ENCODE results near the gene C1orf146.

Gene C1orf146

DNA sequence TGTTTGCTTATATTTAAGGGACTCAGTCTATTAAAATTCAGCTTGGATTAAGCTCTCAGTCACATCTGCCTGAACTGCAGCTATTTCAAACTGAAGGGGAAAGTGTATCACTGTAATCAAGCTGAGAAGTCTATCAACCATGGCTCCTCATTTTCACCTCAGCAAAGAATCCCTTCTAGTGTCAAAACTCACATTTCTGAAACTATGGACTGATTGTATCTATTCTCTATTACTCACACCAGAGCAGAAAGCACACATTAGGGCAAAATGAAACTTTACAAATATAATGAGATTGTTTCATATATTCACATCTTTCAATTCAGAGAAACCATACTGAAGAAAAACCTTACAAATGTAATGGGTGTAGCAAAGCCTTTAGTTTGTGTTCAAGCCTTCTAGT lies 14.6 kb upstream of the C1orf146 start:
- H3K4me3 ChIP-seq (ENCODE audit: low read depth, low read length, poor library complexity, severe bottlenecking) = no peak overlapping the region
- no peak for TF ChIP-seq EZH2 (IDR thresholded peaks at IDR 0.05; ENCODE audit: borderline replicate concordance, low read length)
- TF ChIP-seq, protein P1, sequence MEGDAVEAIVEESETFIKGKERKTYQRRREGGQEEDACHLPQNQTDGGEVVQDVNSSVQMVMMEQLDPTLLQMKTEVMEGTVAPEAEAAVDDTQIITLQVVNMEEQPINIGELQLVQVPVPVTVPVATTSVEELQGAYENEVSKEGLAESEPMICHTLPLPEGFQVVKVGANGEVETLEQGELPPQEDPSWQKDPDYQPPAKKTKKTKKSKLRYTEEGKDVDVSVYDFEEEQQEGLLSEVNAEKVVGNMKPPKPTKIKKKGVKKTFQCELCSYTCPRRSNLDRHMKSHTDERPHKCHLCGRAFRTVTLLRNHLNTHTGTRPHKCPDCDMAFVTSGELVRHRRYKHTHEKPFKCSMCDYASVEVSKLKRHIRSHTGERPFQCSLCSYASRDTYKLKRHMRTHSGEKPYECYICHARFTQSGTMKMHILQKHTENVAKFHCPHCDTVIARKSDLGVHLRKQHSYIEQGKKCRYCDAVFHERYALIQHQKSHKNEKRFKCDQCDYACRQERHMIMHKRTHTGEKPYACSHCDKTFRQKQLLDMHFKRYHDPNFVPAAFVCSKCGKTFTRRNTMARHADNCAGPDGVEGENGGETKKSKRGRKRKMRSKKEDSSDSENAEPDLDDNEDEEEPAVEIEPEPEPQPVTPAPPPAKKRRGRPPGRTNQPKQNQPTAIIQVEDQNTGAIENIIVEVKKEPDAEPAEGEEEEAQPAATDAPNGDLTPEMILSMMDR (IDR thresholded peaks at IDR 0.05; ENCODE audit: low read length) = no peak
- H3K79me2 ChIP-seq (ENCODE audit: insufficient read depth, low read length) = no peaks in the 10 kb centered on the region
- no peaks in the 10 kb centered on the region for H3K36me3 ChIP-seq (ENCODE audit: insufficient read depth, low read length)
- no peaks in the 10 kb centered on the region for H3K27me3 ChIP-seq (ENCODE audit: insufficient read depth, low read length)
- no peak overlapping the region for H3K9ac ChIP-seq (ENCODE audit: low read length)
- no peaks in the 10 kb centered on the region for H3K9me2 ChIP-seq (ENCODE audit: low read depth, low read length)
- no peaks in the 10 kb centered on the region for H3F3A ChIP-seq (ENCODE audit: insufficient read depth, low read length)
- H3K27ac ChIP-seq (ENCODE audit: low read depth, low read length, poor library complexity, severe bottlenecking) = no peak overlapping the region
- H4K20me1 ChIP-seq (ENCODE audit: insufficient read depth, low read length) = no peaks in the 10 kb centered on the region
- no peak overlapping the region for H3K4me2 ChIP-seq (ENCODE audit: low read length)
- H3K4me1 ChIP-seq (ENCODE audit: insufficient read depth, low read length, severe bottlenecking) = peaks cover 6% of the 10 kb centered on the region
- H3K9me3 ChIP-seq (ENCODE audit: low read length) = 0 out of 2 replicates have a peak, but pooled peaks cover 3% of the 10 kb centered on the region
- H2AFZ ChIP-seq (ENCODE audit: low read length) = no peak overlapping the region

DNA sequence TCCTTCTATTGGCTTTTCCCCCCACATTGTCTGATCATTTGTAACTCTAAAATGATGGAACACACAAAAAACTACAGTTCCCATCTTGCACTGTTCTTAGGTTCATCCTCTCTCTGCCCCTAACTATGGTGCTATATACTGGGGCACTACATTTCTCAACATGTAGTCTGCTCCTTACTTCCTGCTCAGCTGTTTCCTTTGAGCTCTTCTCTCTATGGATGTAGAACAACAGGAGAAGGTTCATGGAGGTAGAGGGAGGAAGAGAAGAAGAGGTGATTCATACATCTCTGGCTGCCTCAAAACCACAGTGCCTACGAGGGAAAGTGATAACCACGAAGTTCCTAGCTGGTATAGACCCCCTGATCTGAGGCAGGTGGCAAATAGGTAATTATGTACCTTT lies 7.0 kb upstream of the C1orf146 start:
- H3K27ac ChIP-seq (ENCODE audit: low read depth, low read length, poor library complexity, severe bottlenecking) = no peak overlapping the region
- H3K36me3 ChIP-seq (ENCODE audit: insufficient read depth, low read length) = no peaks in the 10 kb centered on the region
- H3F3A ChIP-seq (ENCODE audit: insufficient read depth, low read length) = no peaks in the 10 kb centered on the region
- no peaks in the 10 kb centered on the region for H3K79me2 ChIP-seq (ENCODE audit: insufficient read depth, low read length)
- H3K4me3 ChIP-seq (ENCODE audit: low read depth, low read length, poor library complexity, severe bottlenecking) = no peak overlapping the region
- no peak overlapping the region for H3K9ac ChIP-seq (ENCODE audit: low read length)
- no peak overlapping the region for H3K4me2 ChIP-seq (ENCODE audit: low read length)
- H3K27me3 ChIP-seq (ENCODE audit: insufficient read depth, low read length) = no peaks in the 10 kb centered on the region
- H2AFZ ChIP-seq (ENCODE audit: low read length) = no peak overlapping the region
- no peaks in the 10 kb centered on the region for H3K9me2 ChIP-seq (ENCODE audit: low read depth, low read length)
- no peaks in the 10 kb centered on the region for H4K20me1 ChIP-seq (ENCODE audit: insufficient read depth, low read length)
- H3K4me1 ChIP-seq (ENCODE audit: insufficient read depth, low read length, severe bottlenecking) = no peaks in the 10 kb centered on the region
- TF ChIP-seq, protein P1 (IDR thresholded peaks at IDR 0.05; ENCODE audit: low read length) = no peak
- TF ChIP-seq EZH2 (IDR thresholded peaks at IDR 0.05; ENCODE audit: borderline replicate concordance, low read length) = no peak
- 0 out of 2 replicates have a peak, but pooled peaks cover 3% of the 10 kb centered on the region for H3K9me3 ChIP-seq (ENCODE audit: low read length)

DNA sequence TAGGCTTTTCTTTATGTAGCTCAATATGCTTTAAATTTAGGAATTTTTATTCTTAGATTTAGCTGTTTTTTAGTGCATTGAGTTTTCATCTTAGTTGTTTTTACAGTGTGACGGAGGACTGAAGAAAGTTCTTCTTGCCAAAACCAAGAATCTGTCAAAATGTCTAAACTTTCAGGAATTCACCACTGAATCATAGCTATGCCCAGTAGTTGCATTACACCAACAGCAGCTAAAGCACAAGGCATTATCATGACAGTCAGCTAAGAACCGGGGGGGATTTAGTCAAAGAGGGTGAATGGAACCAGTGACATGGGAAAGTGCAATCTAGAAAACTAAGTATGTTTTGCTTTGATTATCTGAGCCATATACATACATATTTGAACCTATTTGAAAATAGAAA lies 6.5 kb upstream of the C1orf146 start:
- Histone ChIP-seq H3K27ac (ENCODE audit: low read depth, low read length, poor library complexity, severe bottlenecking) (no peak overlapping the region), H3K4me3 (ENCODE audit: low read depth, low read length, poor library complexity, severe bottlenecking) (no peak overlapping the region), H3K27me3 (ENCODE audit: insufficient read depth, low read length) (no peaks in the 10 kb centered on the region), H2AFZ (ENCODE audit: low read length) (no peak overlapping the region), H3K9ac (ENCODE audit: low read length) (no peak overlapping the region), H3K36me3 (ENCODE audit: insufficient read depth, low read length) (no peaks in the 10 kb centered on the region), H3F3A (ENCODE audit: insufficient read depth, low read length) (no peaks in the 10 kb centered on the region), H4K20me1 (ENCODE audit: insufficient read depth, low read length) (no peaks in the 10 kb centered on the region), H3K9me2 (ENCODE audit: low read depth, low read length) (no peaks in the 10 kb centered on the region), H3K79me2 (ENCODE audit: insufficient read depth, low read length) (no peaks in the 10 kb centered on the region), H3K4me2 (ENCODE audit: low read length) (no peak overlapping the region), H3K4me1 (ENCODE audit: insufficient read depth, low read length, severe bottlenecking) (no peaks in the 10 kb centered on the region), H3K9me3 (ENCODE audit: low read length) (0 out of 2 replicates have a peak, but pooled peaks cover 2% of the 10 kb centered on the region)
- TF ChIP-seq EZH2 (IDR thresholded peaks at IDR 0.05; ENCODE audit: borderline replicate concordance, low read length) = no peak
- TF ChIP-seq, protein P1 (IDR thresholded peaks at IDR 0.05; ENCODE audit: low read length) = no peak

Measured in OCI-LY1 (cell line).